ENCODE results near the gene ATXN1.

Gene ATXN1

DNA sequence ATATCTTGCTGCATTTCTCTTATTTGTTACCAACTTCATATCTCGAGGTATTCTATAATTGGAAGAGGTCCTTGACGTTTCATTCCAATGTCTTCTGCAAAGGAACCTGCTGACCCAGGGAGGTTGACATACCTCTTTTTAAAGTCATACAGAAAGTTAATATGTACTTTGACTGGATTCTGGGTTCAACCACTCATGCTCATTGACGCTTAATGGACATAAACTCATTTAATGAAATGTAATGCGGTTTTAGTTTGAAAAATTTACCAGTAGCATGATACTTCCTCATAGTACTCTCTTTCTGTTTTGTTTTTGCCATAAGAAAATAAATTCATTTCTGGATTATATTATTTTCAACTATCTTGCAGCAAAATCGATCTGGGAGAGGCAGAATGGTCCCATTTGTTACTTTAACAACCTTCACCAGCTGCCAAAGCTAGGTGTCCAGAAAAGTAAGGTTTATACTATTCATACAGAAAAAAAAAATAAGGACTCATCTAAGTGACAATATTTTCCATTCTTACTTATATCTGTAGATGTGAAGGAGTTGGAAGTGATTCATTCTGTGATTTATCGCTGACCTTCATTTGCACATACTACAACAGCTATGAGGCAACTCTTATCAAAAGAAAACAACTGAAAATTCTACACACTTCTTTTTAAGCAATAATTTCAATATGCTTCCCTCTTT, 101.6 kb downstream of the ATXN1 start:
- in situ Hi-C loops (cut with HindIII; ENCODE audit: low sequenced_read_pairs) = loop anchor here (5.0 kb wide), 1 partner anchor 62 kb away; no protein-coding TSS in a partner anchor

DNA sequence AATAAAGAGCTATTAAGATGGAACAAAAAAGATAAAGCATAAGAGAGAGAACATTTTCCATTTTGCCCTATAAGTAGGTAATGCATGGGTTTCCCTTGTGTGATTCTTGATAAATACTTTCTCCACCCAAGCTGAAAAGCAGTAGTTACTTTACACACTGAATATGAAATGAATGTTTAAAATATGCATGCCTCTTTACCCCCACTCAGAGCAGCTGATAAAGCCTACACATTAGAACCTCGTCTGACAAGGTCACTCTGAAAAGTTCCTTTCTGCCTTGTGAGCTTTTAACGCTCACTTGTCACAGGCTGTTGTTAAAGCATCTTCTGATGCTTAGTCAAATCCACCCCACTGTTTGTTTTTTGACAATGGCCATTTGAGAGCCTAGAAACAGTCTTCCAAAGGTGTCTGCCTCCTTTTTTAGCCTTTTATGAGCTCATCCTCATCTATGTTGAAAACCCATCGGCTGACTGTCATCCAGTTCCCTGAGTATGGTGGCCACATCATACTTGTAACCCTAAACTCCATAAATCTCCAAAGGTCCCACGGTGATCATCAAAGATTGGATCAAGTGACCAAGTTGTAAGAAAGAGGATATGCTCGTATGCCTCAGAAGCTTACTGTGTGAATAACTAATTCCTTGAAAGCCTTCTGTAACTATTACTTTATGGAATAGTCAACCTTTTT, 102.8 kb downstream of the ATXN1 start:
- in situ Hi-C loops (cut with HindIII; ENCODE audit: low sequenced_read_pairs) = loop anchor here (5.0 kb wide), 1 partner anchor 61 kb away; no protein-coding TSS in a partner anchor

DNA sequence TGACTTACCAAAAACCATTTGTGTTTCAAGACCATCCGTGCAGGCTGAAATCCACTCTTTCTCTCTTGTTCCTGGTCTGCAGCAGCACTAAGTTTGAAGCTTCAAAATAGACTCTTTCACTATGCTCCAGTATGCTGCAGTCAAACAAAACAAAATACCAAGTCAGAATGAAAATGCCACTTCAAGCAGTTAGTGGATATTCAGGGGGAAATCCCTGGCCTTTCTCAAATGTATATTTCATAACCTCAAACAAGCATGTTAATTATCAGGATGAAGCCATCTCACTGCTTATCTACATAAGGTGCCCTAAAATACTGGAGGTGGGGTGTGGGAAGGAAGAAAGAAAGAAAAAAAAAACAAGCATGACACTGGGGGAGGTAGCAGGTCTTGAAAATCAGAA, 103.5 kb downstream of the ATXN1 start:
- in situ Hi-C loops (cut with HindIII; ENCODE audit: low sequenced_read_pairs) = loop anchor here (5.0 kb wide), 1 partner anchor 60 kb away; no protein-coding TSS in a partner anchor

DNA sequence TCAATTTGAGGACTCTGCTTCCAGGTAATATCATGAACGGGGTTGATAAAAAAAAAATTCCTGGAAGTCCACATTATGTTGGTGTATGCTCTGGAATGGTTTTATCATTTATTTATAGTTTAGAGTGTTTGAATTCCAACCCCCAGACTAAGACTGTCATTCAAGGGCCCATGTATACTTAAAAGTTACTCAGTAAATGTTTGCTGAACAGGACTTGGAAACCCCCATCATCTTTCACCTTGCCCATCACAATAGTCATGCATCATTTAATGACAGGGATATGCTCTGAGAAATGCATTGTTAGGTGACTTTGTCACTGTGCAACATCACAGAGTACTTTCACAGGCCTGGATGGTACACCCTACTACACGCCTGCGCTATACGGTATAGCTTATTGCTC, 104.8 kb downstream of the ATXN1 start:
- in situ Hi-C loops (cut with HindIII; ENCODE audit: low sequenced_read_pairs) = loop anchor here (5.0 kb wide), 1 partner anchor 59 kb away; no protein-coding TSS in a partner anchor

DNA sequence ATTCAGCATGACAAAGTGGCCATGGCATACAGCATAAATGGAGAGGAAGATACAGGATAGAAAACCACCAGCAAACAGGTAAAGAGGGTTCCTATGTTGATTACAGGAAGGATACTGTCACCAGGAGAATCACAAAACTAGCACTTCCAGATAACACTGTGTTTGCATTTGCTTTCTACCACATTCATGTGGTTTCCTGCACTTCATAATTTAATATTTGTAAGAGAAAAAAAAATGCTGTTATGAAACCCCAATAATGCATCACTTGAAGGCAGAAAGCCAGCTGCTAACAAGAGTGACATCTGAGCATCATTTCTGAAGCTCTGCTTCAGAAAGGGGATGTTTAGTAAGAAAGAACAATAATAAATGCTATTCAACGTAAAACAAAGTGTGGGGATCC, 106.6 kb downstream of the ATXN1 start:
- in situ Hi-C loops (cut with HindIII; ENCODE audit: low sequenced_read_pairs) = loop anchor here (5.0 kb wide), 1 partner anchor 57 kb away; no protein-coding TSS in a partner anchor

DNA sequence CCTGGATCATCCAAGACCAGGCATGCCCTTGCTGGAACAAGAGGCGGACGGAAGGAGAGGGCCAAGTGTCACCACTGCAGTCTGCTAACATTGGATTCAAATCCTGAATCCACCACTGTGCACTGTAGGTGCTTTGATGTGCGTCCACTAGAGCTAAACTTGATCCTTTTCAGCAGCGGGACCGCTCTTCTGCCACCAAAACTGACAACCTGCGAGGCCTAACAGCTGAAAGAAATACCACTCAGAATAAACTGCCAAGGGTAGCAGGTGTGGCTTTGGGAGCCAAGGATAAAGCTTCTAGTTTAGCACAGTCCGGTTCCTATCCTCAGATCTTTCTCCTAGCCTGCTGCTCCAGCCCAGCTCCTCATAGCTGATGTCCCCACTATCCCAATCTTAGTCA, 108.0 kb downstream of the ATXN1 start:
- in situ Hi-C loops (cut with HindIII; ENCODE audit: low sequenced_read_pairs) = no loop called here

DNA sequence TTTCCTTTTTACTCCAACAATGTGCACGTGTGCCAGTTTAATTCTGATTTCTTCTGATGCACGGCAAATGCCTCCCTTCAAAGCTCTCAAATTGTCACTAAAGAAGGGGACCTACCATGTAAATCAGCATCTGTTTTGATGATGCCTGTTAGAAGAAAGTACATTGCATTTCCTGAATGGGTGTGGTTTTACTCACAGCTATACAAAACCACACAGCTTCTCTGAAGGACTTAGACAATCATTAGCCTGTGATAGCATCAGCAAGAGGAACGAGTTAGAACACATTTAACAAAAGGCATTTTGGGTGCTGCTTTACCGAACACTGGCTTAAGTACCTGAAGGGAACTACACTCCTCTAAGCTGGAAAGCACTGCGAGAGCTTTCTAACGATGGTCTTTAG, 109.4 kb downstream of the ATXN1 start:
- in situ Hi-C loops (cut with HindIII; ENCODE audit: low sequenced_read_pairs) = no loop called here

DNA sequence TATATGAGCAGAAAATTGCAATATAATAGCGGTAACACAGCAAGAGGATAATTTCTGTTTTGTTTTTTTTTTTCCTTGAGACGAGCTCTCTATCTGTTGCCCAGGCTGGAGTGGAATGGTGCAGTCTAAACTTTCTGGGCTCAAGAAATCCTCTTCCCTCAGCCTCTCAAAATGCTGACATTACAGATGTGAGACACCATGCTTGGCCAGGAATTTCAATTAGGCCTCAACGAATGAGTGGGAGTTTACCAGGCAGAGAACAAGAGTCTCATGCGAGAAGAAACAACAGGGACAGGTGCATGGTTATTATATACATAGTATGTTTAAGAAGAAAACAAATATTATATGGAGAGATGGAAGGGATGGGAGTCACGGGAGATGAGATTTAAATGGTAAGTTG, 111.4 kb downstream of the ATXN1 start:
- in situ Hi-C loops (cut with HindIII; ENCODE audit: low sequenced_read_pairs) = loop anchor here (10.0 kb wide), 2 partner anchors 65 to 135 kb away; no protein-coding TSS in a partner anchor

DNA sequence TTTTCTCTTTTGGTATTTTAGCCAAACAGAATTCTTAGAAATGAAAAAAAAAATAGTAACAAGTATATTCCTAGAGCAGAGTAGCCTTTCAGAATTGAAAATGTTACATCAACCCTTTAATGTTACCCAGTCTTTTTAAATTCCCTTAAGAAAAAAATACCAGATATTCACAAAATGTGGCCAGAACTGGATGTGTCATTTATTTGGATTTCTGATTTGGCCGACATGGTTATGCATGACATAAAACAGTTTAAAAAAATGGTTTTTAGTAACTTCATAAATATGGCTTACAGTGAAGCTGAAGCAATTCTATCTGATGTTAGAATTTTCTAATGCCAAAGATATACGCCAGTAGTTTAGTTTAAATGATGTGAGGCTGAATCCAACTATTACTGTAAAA, 112.0 kb downstream of the ATXN1 start:
- in situ Hi-C loops (cut with HindIII; ENCODE audit: low sequenced_read_pairs) = loop anchor here (10.0 kb wide), 2 partner anchors 64 to 134 kb away; no protein-coding TSS in a partner anchor

DNA sequence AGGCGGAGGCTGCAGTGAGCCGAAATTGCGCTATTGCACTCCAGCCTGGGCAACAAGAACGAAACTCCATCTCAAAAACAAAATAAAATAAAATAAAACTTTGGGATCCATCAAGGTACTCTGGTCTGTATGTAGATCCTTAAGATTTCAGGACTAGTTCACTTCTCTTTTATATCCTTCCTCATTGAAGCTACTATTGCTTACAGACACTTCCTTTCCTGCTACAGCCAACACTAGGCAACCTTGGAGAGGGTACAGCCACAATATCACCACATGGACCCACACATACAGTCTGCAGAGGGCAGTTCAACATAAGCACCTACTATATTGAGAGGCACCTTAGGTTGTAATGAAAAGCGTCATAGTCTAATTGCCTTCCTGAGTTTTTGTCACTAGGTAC, 113.3 kb downstream of the ATXN1 start:
- in situ Hi-C loops (cut with HindIII; ENCODE audit: low sequenced_read_pairs) = loop anchor here (10.0 kb wide), 2 partner anchors 63 to 133 kb away; no protein-coding TSS in a partner anchor

DNA sequence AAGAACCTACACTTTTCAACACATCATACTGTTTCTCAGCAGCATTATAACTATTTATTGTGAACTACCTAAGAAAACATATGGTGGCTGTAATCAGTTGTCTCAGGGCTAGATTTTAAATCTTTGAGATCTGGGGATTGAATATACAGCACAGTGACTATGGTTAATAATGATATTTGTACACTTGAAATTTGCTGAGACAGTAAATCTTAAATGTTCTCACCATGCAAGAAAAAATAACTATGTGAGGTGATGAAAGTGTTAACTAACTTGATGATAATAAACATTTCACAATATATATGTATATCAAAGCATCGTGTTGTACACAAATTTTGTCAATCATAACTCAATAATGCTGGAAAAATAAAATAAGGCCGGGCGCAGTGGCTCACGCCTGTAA, 113.8 kb downstream of the ATXN1 start:
- in situ Hi-C loops (cut with HindIII; ENCODE audit: low sequenced_read_pairs) = loop anchor here (10.0 kb wide), 2 partner anchors 63 to 133 kb away; no protein-coding TSS in a partner anchor

DNA sequence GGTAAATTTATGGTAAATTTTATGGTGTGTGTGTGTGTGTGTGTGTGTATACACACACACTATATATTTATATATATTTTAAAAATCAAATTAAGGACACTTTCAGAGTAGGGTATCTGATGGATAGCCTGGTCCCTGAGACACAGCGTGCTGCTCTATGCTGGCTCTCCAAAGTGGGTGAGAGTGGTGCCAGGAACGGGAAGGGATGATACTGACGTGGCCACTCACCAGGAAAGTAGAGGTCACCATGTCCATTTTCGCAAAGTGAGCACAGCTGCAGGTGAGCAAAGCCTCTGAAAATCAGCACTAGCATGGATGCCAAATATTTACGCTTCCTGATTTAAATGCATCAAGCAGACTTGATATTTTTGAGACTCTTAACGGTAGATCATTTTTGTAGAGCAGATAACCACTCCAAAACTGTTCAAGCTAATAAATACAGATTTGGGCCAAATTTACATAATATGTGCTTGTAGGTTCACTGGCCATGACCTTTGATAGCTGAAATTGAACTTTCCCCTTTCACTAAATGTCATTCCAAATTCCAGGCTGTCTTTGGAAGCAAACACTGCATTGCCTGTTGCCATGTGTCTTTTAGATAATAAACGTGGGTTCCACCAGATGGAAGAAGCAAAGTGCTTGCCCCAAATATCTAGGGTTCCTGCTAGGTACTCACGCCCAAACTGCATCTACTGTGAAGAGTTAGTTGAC, 116.6 kb downstream of the ATXN1 start:
- in situ Hi-C loops (cut with HindIII; ENCODE audit: low sequenced_read_pairs) = loop anchor here (10.0 kb wide), 2 partner anchors 60 to 130 kb away; no protein-coding TSS in a partner anchor

DNA sequence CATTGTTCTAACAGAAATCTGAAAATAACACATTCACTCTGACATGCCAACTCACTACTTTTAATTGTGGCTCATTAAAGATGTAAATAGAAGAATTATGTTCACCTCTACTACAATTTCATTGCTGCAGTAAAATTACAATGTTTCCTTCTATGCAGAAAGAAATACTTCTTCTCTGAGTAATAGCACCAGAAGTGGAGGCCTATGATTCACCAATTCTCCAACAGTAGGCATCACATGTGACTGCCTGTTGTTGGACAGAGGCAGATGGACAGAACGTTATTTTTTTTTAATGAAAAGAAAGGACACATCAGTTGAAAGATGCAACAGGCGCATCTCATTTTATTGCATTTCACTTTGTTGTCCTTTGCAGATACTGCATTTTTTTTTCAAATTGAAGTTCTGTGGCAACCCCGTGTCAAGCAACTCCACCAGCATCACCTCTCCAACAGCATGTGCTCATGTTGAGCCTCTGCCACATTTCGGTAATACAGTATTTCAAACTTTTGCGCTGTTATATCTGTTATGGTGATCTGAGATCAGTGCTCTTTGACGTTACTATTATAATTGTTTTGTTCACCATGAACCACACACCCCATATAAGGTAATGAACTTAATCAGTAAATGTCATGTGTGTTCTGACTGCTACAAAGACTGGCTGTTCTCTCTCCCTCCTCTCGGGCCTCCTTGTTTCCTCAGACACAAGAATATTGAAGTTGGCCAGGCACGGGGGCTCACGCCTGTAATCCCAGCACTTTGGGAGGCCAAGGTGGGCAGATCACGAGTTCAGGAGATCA, 121.4 kb downstream of the ATXN1 start:
- in situ Hi-C loops (cut with HindIII; ENCODE audit: low sequenced_read_pairs) = loop anchor here (10.0 kb wide), 2 partner anchors 55 to 125 kb away; no protein-coding TSS in a partner anchor

DNA sequence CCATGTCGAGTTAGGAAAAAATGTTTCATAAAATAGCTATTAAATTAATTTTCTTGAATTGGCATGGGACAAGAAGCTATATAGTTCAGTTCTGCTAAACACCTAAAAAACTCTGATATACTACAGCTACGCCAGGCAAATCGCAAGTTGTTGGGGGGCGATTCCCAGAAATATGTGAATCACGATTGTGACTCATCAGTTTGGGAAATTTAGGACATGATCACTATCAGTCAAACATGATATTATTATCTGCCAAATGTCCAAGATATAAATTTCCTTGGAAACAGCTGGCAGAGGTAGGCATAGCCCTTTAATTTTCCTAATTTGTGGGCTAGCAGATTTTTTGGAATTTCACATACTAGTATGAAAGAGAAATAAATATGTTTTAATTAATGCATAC, 123.6 kb downstream of the ATXN1 start:
- in situ Hi-C loops (cut with HindIII; ENCODE audit: low sequenced_read_pairs) = no loop called here

DNA sequence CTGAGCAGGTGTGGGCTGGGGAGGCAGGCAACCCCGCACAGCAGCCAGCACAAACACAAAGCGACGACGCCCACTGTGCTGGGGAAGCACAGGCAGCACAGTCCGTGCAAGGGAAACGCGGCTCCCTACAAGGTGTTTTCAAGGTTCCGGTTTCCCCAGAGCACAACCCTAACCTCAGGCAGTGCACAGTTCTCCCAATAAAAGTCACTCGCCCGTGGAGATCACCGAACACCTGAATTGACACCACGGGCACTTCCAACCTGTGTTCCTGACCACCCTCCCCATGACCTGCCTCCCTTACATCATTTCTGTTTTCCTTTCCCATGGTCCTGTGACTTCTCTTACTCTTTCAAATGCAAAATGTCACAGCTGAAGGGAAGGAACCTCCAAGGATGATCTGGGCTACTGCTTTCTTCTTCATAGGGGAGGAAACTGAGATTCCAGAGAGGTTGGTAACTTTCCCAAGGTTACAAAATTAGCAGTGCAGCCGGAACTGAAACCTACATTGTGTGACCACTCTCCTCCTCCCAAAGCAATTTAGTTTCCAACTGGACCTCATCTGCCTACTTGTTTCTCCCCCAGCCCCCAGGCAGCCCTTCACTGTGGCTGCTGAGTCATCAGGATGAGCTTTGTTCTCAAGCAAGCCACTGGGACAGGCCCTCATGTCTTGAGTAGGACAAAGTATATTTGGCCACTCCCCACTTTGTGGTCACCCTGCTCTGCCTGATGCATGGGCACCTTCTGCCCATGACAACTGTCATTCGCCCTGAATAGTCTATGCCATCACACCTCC, 125.3 kb downstream of the ATXN1 start:
- in situ Hi-C loops (cut with HindIII; ENCODE audit: low sequenced_read_pairs) = no loop called here

DNA sequence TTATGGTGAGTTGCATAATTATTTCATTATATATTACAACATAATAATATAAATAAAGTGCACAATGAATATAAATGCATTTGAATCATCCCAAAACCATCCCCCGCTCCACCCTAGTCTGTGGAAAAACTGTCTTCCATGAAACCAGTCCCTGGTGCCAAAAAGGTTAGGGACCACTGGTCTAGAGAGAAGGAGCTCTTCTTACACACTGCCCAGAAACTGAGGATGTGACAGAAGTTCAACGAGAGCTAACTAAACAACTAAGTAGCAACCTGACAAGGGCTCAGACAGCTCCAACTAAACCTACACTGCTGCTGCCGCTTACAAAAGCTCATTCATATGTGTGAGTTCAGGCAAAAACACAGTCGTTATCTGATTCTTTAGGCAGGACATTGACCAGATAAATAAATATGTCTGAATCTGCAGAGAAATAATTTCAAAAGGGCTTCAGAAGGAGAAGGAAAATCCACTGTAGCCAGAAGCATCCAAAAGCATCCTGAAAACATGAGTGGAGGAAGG, 125.9 kb downstream of the ATXN1 start:
- in situ Hi-C loops (cut with HindIII; ENCODE audit: low sequenced_read_pairs) = no loop called here

DNA sequence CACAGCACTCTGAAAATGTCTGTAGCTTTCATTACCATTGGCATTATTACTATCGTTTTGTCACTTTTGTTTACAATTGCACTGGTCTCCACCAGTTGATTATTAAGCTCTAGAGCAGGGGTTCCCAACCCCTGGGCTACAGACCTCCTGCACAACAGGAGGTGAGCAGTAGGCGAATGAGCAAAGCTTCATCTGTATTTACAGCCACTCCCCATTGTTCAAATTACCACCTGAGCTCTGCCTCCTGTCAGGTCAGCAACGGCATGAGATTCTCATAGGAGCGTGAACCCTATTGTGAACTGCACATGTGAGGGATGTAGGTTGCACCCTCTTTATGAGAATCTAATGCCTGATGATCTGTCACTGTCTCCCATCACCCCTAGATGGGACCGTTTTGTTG, 126.4 kb downstream of the ATXN1 start:
- in situ Hi-C loops (cut with HindIII; ENCODE audit: low sequenced_read_pairs) = no loop called here

DNA sequence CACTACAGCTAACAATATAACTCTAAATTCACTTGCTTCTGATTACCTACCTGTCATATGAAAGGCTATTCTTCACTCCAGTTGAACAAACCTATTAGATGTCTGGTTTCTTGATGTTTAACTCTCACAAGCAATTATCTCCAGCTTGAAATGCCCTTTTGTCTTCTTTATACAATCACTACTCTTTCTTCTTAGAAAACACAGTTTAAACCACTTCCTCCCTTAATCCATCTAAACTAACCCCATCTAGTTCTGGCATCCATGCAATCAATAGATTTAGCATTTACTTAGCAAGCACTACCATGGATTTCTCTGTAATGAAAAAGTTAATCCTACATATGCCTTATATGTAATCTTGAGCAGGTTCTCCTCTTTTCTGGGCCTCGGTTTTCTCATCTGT, 127.3 kb downstream of the ATXN1 start:
- in situ Hi-C loops (cut with HindIII; ENCODE audit: low sequenced_read_pairs) = no loop called here

DNA sequence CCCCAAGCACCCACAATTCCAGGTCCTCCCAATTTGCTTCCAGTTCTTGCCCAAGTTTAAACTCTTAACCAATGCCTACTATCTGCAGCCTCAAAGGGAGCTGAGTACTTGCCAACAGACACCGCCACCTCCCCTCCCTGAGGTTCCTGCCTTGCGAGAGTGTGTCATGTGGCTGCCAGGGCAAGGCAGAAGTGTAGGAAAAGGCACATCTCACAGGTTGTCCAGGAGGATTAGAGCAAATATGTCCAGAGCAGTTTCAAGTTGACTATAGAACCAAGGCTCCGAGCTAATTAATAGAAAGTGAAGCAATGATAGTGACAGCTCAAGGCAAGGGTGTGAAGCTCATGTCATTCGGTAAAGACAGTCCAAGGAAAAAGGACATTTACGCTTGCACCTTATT, 127.8 kb downstream of the ATXN1 start:
- in situ Hi-C loops (cut with HindIII; ENCODE audit: low sequenced_read_pairs) = no loop called here
